Osteocyte (in vitro differentiated cells): ENCODE results near the gene CAMK2B. TPM values are rescaled to one million over a fixed set of nuclear protein-coding genes. Genes with fewer than 3 reads are reported as not detected.

Source experiments
- DNase-seq: peaks from one replicate; pipeline ENCODE4 v3.0.0; 2021; ENCODE audit warnings: mixed read lengths; ENCODE audit not compliant: unreplicated experiment; ENCODE audit errors: extremely low spot score
- H3K27ac Mint-ChIP-seq: one replicate; pipeline ENCODE4 v1.8.0; 2021; ENCODE audit warnings: mild to moderate bottlenecking, mixed read lengths; ENCODE audit not compliant: unreplicated experiment
- H3K27me3 Mint-ChIP-seq: one replicate; pipeline ENCODE4 v1.8.0; 2021; ENCODE audit warnings: mixed read lengths; ENCODE audit not compliant: unreplicated experiment
- H3K36me3 Mint-ChIP-seq: one replicate; pipeline ENCODE4 v1.8.0; 2021; ENCODE audit warnings: mixed read lengths; ENCODE audit not compliant: unreplicated experiment
- H3K4me1 Mint-ChIP-seq: one replicate; pipeline ENCODE4 v1.8.0; 2021; ENCODE audit warnings: mixed read lengths; ENCODE audit not compliant: unreplicated experiment
- H3K4me3 Mint-ChIP-seq: one replicate; pipeline ENCODE4 v1.8.0; 2021; ENCODE audit warnings: mild to moderate bottlenecking, moderate library complexity, mixed read lengths; ENCODE audit not compliant: unreplicated experiment
- H3K9me3 Mint-ChIP-seq: one replicate; pipeline ENCODE4 v1.8.0; 2021; ENCODE audit warnings: mixed read lengths; ENCODE audit not compliant: unreplicated experiment
- CTCF ChIP-seq: fragments of 200-600 bp; sonication (generic); IDR thresholded peaks from 2 replicates; pipeline ENCODE4 v1.5.0; 2021; ENCODE audit warnings: antibody characterized with exemption, mild to moderate bottlenecking, moderate library complexity
- total RNA-seq: library from RNA; stranded (reverse); gene quantifications from 2 replicates; pipeline ENCODE4 v1.2.1, GENCODE V29; 2021

CAMK2B gene
- total RNA-seq, 1 donor from 2014 or later: not detected

DNA sequence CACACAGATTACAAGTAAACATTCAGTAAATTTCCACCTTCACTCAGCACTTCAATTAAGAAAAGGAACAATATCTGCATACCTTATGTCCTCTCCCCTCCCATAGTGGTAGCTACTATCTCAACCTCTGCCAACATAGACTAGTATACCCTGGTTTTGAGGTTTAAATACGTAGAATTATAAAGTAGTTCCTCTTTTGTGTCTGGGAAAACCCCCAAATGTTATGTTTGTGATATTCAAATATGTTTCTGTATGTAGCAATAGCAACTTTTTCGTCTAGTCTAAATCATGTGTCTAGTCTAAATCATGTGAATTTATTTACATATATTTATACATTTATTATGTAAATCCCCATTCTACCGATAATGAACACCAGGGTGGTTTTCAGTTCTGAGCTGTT lies 13.2 kb upstream of the CAMK2B start:
- DNase-seq: no peak
- Mint-ChIP-seq H3K4me3 (no peak overlapping the region), H3K27me3 (peaks cover 42% of the 10 kb centered on the region), H3K9me3 (peaks cover 15% of the 10 kb centered on the region), H3K36me3 (no peaks in the 10 kb centered on the region), H3K4me1 (peaks cover 7% of the 10 kb centered on the region), H3K27ac (no peak overlapping the region)
- TF ChIP-seq CTCF: no peak

- TF ChIP-seq CTCF: no peak
- Mint-ChIP-seq H3K36me3 (no peaks in the 10 kb centered on the region), H3K27ac (no peak overlapping the region), H3K27me3 (peaks cover 42% of the 10 kb centered on the region), H3K9me3 (peaks cover 15% of the 10 kb centered on the region), H3K4me3 (no peak overlapping the region), H3K4me1 (peaks cover 14% of the 10 kb centered on the region)
- DNase-seq: no peak
Observed at GRCh38 chr7:44336491-44336890, 11.1 kb upstream of the CAMK2B start.

- DNase-seq: no peak
- Mint-ChIP-seq H3K27me3 (peaks cover 50% of the 10 kb centered on the region), H3K36me3 (no peaks in the 10 kb centered on the region), H3K27ac (no peak overlapping the region), H3K4me3 (no peak overlapping the region), H3K9me3 (peaks cover 15% of the 10 kb centered on the region), H3K4me1 (peaks cover 14% of the 10 kb centered on the region)
- TF ChIP-seq CTCF: no peak
Observed at GRCh38 chr7:44335184-44335583, 9.8 kb upstream of the CAMK2B start.

- Mint-ChIP-seq H3K36me3 (no peaks in the 10 kb centered on the region), H3K27me3 (peaks cover 47% of the 10 kb centered on the region), H3K9me3 (peaks cover 15% of the 10 kb centered on the region), H3K27ac (no peak overlapping the region), H3K4me1 (peaks cover 14% of the 10 kb centered on the region), H3K4me3 (no peak overlapping the region)
- DNase-seq: no peak
- no peak for TF ChIP-seq CTCF
Observed at GRCh38 chr7:44334734-44335097, 9.3 kb upstream of the CAMK2B start.

GRCh38 chr7:44333911-44334733 lies 8.7 kb upstream of the CAMK2B start:
- peaks cover 14% of the 10 kb centered on the region for H3K4me1 Mint-ChIP-seq
- peaks cover 15% of the 10 kb centered on the region for H3K9me3 Mint-ChIP-seq
- no peak for DNase-seq
- H3K36me3 Mint-ChIP-seq: no peaks in the 10 kb centered on the region
- no peak overlapping the region for H3K4me3 Mint-ChIP-seq
- peak overlapping the region; percentile 64 for H3K27ac Mint-ChIP-seq
- H3K27me3 Mint-ChIP-seq: peaks cover 41% of the 10 kb centered on the region
- no peak for TF ChIP-seq CTCF
